LHCN-M2 (cell line): ENCODE measurements around the gene PTPRN2. TPM values are rescaled to one million over a fixed set of nuclear protein-coding genes. Genes with fewer than 3 reads are reported as not detected.

Experiments used
- DNase-seq: peaks from one replicate; pipeline ENCODE4 v3.0.0-alpha.2; 2012; ENCODE audit warnings: low read depth
- total RNA-seq: library from RNA; depleted of rRNA; stranded (reverse); fragments of >200 nt; gene quantifications from 2 replicates; pipeline ENCODE4 v1.2.3, GENCODE V29; 2014

PTPRN2 gene
- total RNA-seq, 1 experiment from 2014 or later = 0.11 TPM

GRCh38 chr7:158123753-158124152 lies 463.9 kb downstream of the PTPRN2 start:
- no peak for DNase-seq

GRCh38 chr7:158123214-158123613 lies 464.4 kb downstream of the PTPRN2 start:
- DNase-seq = no peak

GRCh38 chr7:158121441-158122045 lies 466.1 kb downstream of the PTPRN2 start:
- DNase-seq = no peak

- DNase-seq = no peak
Observed at GRCh38 chr7:158120716-158121115, 466.9 kb downstream of the PTPRN2 start.

- no peak for DNase-seq
Observed at GRCh38 chr7:158120316-158120715, 467.3 kb downstream of the PTPRN2 start.

- DNase-seq = no peak
Observed at GRCh38 chr7:158117341-158118222, 470.0 kb downstream of the PTPRN2 start.

- no peak for DNase-seq
Observed at GRCh38 chr7:158116235-158116634, 471.4 kb downstream of the PTPRN2 start.

- no peak for DNase-seq
Observed at GRCh38 chr7:158114056-158114850, 473.4 kb downstream of the PTPRN2 start.

- DNase-seq = no peak
Observed at GRCh38 chr7:158113321-158114025, 474.1 kb downstream of the PTPRN2 start.

GRCh38 chr7:158112571-158113320 lies 474.9 kb downstream of the PTPRN2 start:
- no peak for DNase-seq

GRCh38 chr7:158111906-158112570 lies 475.6 kb downstream of the PTPRN2 start:
- no peak for DNase-seq

- no peak for DNase-seq
Observed at GRCh38 chr7:158111049-158111751, 476.4 kb downstream of the PTPRN2 start.

GRCh38 chr7:158110661-158111048 lies 477.0 kb downstream of the PTPRN2 start:
- no peak for DNase-seq

- DNase-seq = no peak
Observed at GRCh38 chr7:158110034-158110590, 477.5 kb downstream of the PTPRN2 start.

GRCh38 chr7:158109364-158110033 lies 478.1 kb downstream of the PTPRN2 start:
- DNase-seq = peak; percentile 13

GRCh38 chr7:158108646-158109293 lies 478.9 kb downstream of the PTPRN2 start:
- DNase-seq = peak; percentile 2

GRCh38 chr7:158107806-158108205 lies 479.8 kb downstream of the PTPRN2 start:
- DNase-seq = no peak

- no peak for DNase-seq
Observed at GRCh38 chr7:158106272-158106671, 481.4 kb downstream of the PTPRN2 start.
